Measurements from ENCODE around the gene FBXO2. TPM values are rescaled to one million over a fixed set of nuclear protein-coding genes. Genes with fewer than 3 reads are reported as not detected.

Gene FBXO2
- total and polyA plus RNA-seq, 9 of the 15 experiments (the other 6 are each of a cell fraction or from before 2014, with no cell fraction given), result 0.04 to 1.9 (median 0.27) TPM

- Histone ChIP-seq H4K20me1 (replicated peaks; ENCODE audit: control insufficient read depth, insufficient read depth, low read length) (peaks cover 7% of the 10 kb centered on the region; the same call in 1 of the 2 replicates), H3K4me1 (replicated peaks in 1 of 2; ENCODE audit: control insufficient read depth in 2 of 2, insufficient read depth in 2 of 2, low read length in 2 of 2) (no peaks in the 10 kb centered on the region), H3K27me3 (ENCODE audit: control insufficient read depth in 2 of 2, insufficient read depth in 2 of 2, low read length in 2 of 2) (peaks cover 21 to 67% of the 10 kb centered on the region in 2 experiments; a peak in 4 of 5 replicates), H3K9me3 (replicated peaks; ENCODE audit: control insufficient read depth, insufficient read depth, low read depth, low read length) (no peaks in the 10 kb centered on the region), H3K9ac (ENCODE audit: insufficient read depth in 1 of 2, low read depth in 2 of 2, low read length in 2 of 2) (no peak overlapping the region), H3K4me2 (ENCODE audit: insufficient read depth, low read length) (no peak overlapping the region), H3K9me1 (ENCODE audit: control insufficient read depth, insufficient read depth, low read length) (peaks cover under 1% of the 10 kb centered on the region), H3K27ac (ENCODE audit: extremely low read depth, low read depth, low read length) (no peak overlapping the region), H3K4me3 (no peak overlapping the region), H3K36me3 (ENCODE audit: control insufficient read depth, insufficient read depth, low read length) (no peaks in the 10 kb centered on the region), H2AFZ (ENCODE audit: low read depth, low read length) (no peak overlapping the region), H3K79me2 (ENCODE audit: control insufficient read depth, insufficient read depth, low read length) (no peaks in the 10 kb centered on the region)
- in situ Hi-C loops (cut with MboI), result loop anchor here (5.0 kb wide), 2 partner anchors 392 to 602 kb away; no protein-coding TSS in a partner anchor
- TF ChIP-seq ZNF707 (CRISPR knock-in tag; conservative IDR thresholded peaks at IDR 0.05) (no peak), SMAD1 (IDR thresholded peaks at IDR 0.05; ENCODE audit: low read depth, low read length, partially characterized antibody) (no peak), KAT7 (CRISPR knock-in tag; IDR thresholded peaks at IDR 0.05; ENCODE audit: borderline replicate concordance) (no peak), ZNF134 (CRISPR knock-in tag; conservative IDR thresholded peaks at IDR 0.05) (no peak), HOXB6 (CRISPR knock-in tag; IDR thresholded peaks at IDR 0.05; ENCODE audit: borderline replicate concordance) (no peak), ZNF740 (CRISPR knock-in tag; IDR thresholded peaks at IDR 0.05) (no peak), ZNF740 (tag; IDR thresholded peaks at IDR 0.05) (no peak), IRF9 (tag; IDR thresholded peaks at IDR 0.05) (no peak), ZNF174 (CRISPR knock-in tag; IDR thresholded peaks at IDR 0.05) (no peak), ZNF280B (CRISPR knock-in tag; IDR thresholded peaks at IDR 0.05) (no peak), SREBF1 (IDR thresholded peaks at IDR 0.05; ENCODE audit: borderline replicate concordance, low read depth, low read length) (no peak)
- TF ChIP-seq, protein P1, sequence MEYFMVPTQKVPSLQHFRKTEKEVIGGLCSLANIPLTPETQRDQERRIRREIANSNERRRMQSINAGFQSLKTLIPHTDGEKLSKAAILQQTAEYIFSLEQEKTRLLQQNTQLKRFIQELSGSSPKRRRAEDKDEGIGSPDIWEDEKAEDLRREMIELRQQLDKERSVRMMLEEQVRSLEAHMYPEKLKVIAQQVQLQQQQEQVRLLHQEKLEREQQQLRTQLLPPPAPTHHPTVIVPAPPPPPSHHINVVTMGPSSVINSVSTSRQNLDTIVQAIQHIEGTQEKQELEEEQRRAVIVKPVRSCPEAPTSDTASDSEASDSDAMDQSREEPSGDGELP (CRISPR knock-in tag; IDR thresholded peaks at IDR 0.05; ENCODE audit: borderline replicate concordance), result no peak
- 2% methylated on average over 11 of the region's 11 CpGs for WGBS (ENCODE audit: insufficient coverage, low coverage, missing lambda C conversion rate)
- intact Hi-C loops (cut with micrococcal nuclease), result no loop called here
- no peak for FAIRE-seq
- ChIA-PET POLR2A (interaction anchor here (0.5 to 1.0 kb wide), 5 partner anchors 11 to 545 kb away, joined by 3 to 5 read pairs (median 3); no protein-coding TSS in a partner anchor), CTCF (ENCODE audit: low intra/inter-chr PET ratio) (no interaction called here)
- BruUV-seq (replicated peaks), result no TSS peak
- DNase-seq (ENCODE audit: extremely low read depth in 1 of 4, low spot score in 3 of 4), result no peak
- ATAC-seq, result no peak
Measured at GRCh38 chr1:11634365-11635192, 19.6 kb downstream of the FBXO2 start.

Measured in K562 (cell line).